ENCODE results near the gene HSPB9. TPM values are rescaled to one million over a fixed set of nuclear protein-coding genes. Genes with fewer than 3 reads are reported as not detected.

HSPB9 gene
- total RNA-seq, 1 donor from 2014 or later: not detected

DNA sequence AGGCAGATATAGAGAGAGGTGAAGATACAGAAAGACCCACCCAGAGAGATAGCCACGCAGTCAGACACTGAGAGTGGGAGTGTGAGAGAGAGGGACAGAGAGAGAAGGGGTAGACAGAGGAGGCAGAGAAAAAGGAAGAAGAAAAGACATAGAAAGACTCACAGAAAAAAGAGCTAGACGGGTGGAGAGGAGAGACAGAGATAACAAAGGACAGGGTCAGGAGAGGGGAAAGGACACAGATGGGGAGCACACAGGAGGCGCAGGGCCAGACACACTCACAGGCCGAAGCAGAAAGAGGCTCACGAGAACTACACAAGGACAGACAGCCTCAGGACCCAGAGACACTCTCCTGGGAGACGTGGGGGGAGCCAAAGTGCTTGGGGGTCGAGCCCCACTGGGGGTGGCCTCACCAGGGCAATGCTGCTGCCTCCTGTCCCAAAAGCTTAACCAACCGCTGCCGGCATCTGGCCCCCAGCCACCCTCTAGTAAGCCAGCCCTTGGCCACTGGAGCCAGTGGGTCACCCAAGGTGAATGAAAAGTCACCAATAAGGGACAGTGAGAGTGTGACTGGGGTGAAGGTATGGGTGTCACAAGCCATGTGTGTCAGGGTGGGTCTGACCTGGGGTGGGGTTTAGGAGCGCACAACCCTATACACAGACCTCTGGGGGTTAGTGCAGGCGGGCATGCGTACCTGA is 28.1 kb upstream of the HSPB9 start:
- ATAC-seq (ENCODE audit: low read depth): no peak
- Mint-ChIP-seq H3K4me1 (peaks cover 12% of the 10 kb centered on the region), H3K27ac (no peak overlapping the region), H3K9me3 (no peaks in the 10 kb centered on the region), H3K36me3 (ENCODE audit: low read depth) (no peaks in the 10 kb centered on the region), H3K27me3 (peaks cover 12% of the 10 kb centered on the region), H3K4me3 (no peak overlapping the region)
- ChIA-PET CTCF (interaction anchor here (1.7 kb wide), 1 partner anchor 131 kb away, joined by 3 read pairs; no protein-coding TSS in a partner anchor), POLR2A (no interaction called here)
- intact Hi-C loops (cut with micrococcal nuclease): no loop called here
- TF ChIP-seq, protein P1, sequence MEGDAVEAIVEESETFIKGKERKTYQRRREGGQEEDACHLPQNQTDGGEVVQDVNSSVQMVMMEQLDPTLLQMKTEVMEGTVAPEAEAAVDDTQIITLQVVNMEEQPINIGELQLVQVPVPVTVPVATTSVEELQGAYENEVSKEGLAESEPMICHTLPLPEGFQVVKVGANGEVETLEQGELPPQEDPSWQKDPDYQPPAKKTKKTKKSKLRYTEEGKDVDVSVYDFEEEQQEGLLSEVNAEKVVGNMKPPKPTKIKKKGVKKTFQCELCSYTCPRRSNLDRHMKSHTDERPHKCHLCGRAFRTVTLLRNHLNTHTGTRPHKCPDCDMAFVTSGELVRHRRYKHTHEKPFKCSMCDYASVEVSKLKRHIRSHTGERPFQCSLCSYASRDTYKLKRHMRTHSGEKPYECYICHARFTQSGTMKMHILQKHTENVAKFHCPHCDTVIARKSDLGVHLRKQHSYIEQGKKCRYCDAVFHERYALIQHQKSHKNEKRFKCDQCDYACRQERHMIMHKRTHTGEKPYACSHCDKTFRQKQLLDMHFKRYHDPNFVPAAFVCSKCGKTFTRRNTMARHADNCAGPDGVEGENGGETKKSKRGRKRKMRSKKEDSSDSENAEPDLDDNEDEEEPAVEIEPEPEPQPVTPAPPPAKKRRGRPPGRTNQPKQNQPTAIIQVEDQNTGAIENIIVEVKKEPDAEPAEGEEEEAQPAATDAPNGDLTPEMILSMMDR (IDR thresholded peaks at IDR 0.05): no peak
- no peak for DNase-seq

DNA sequence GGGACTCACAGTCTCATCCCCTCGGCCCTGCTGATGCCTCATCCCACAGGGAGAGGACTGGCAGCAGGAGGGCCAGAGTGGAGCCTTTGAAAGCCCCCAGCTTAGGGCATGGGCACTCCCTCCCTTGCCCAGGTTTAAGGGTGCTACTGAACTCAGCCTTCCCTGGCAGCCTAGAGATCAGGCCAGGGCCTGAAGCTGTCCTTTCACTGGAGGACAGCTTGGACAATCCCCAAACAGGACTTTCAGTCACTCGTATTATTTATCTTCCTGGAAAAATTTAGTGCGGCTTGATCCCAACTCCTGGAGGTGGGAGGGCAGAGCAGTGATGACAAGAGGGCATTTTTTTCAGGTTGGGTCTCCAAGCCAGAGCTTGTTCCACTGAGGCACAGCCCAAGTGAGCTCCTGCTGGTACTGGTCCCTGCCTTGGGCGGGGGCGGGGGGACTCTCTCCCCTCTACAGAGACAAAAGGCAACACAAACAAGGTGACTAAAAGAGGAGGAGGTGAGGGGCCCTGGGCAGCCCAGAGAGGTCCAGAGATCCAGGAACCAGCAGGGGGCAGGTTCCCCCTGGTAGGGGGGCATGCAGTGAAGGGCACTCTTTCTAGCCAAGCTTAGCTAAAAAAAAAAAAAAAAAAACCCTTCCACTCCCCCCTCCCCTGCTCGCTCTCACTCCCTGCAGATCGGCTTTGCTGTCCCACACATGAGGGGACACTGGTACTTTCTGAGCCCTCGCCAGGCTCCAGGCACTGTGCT is 26.1 kb upstream of the HSPB9 start:
- DNase-seq (no peak), ATAC-seq (ENCODE audit: low read depth) (no peak)
- ChIA-PET CTCF (interaction anchor here (1.3 to 2.7 kb wide), 3 partner anchors 29 to 133 kb away, joined by 3 to 11 read pairs (median 4); partner anchors contain the start of gene DNAJC7), POLR2A (interaction anchor here (0.6 to 4.2 kb wide), 5 partner anchors 11 to 309 kb away, joined by 3 to 33 read pairs (median 5); partner anchors contain the start of gene DHX58)
- intact Hi-C loops (cut with micrococcal nuclease): no loop called here
- Mint-ChIP-seq H3K4me3 (no peak overlapping the region), H3K27me3 (peaks cover 9% of the 10 kb centered on the region), H3K4me1 (peaks cover 12% of the 10 kb centered on the region), H3K9me3 (no peaks in the 10 kb centered on the region), H3K36me3 (ENCODE audit: low read depth) (no peaks in the 10 kb centered on the region), H3K27ac (no peak overlapping the region)
- TF ChIP-seq, protein P1 (IDR thresholded peaks at IDR 0.05): no peak

DNA sequence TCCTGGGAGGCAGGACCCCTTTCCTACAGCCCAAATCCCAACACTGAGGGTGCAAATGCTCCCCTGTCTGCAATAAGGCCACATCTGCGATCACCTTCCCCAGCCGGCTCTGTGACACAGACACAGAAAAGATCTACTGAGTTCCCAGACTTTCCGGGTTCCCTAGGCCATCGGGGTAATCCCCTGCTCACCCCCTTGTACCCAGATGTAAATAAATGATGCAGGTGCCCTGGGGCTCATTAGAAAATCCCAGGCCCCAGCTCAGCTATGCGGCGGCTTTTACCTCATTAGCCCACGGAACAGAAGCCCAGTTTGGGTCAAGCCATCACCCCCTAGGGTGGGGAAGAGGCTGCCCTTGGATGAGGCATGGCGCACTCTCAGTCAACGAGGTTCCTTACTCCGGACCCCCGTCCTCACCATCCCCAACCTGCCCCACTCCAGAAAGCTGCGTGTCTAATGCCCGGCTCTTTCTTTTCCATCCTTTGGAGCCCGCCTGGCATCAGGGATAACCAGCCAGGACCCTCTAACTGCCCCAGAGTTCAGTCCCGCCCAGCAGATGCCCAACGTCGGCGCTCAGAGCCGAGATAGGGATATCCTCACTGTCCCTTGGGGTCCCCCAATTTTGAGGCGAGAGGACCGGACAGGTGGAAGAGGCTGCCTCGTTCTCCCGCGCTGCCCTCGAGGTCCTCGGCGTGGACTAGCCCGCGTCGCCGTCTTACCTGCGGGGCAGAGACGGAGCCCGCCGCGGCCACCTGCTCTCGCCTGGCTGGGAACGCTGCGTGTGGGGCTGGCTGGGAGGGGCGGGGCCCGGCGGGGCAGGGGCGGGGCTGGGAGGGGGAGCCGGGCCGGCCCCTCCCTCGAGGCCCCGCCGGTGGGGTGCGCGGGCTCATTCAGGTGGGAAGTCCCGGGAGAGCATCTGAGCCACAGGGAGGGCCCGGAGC is 24.6 kb upstream of the HSPB9 start, which contains the start of gene ZNF385C:
ZNF385C (minus strand) TSS at position 783 of the 941 bp plus-strand sequence. CDS start 35,417 bp downstream, outside the sequence.
- Mint-ChIP-seq H3K27ac (peak within 1 kb of the TSS; percentile 84), H3K4me3 (peak within 1 kb of the TSS; percentile 85), H3K9me3 (no peaks in the 10 kb centered on the region), H3K4me1 (peaks cover 12% of the 10 kb centered on the region), H3K36me3 (ENCODE audit: low read depth) (no peaks in the 10 kb centered on the region), H3K27me3 (peaks cover 9% of the 10 kb centered on the region)
- ChIA-PET CTCF (interaction anchor here (1.5 to 2.7 kb wide), 2 partner anchors 10 to 31 kb away, joined by 4 to 11 read pairs; no protein-coding TSS in a partner anchor), POLR2A (interaction anchor here (0.5 to 4.2 kb wide), 3 partner anchors 10 to 49 kb away, joined by 5 to 33 read pairs (median 8); partner anchors contain the start of gene DHX58)
- intact Hi-C loops (cut with micrococcal nuclease): loop anchor here (1.0 kb wide), 1 partner anchor 18 kb away; no protein-coding TSS in a partner anchor
- peak; percentile 79 for ATAC-seq (ENCODE audit: low read depth)
- DNase-seq: peak; percentile 48
- TF ChIP-seq, protein P1 (IDR thresholded peaks at IDR 0.05): no peak

DNA sequence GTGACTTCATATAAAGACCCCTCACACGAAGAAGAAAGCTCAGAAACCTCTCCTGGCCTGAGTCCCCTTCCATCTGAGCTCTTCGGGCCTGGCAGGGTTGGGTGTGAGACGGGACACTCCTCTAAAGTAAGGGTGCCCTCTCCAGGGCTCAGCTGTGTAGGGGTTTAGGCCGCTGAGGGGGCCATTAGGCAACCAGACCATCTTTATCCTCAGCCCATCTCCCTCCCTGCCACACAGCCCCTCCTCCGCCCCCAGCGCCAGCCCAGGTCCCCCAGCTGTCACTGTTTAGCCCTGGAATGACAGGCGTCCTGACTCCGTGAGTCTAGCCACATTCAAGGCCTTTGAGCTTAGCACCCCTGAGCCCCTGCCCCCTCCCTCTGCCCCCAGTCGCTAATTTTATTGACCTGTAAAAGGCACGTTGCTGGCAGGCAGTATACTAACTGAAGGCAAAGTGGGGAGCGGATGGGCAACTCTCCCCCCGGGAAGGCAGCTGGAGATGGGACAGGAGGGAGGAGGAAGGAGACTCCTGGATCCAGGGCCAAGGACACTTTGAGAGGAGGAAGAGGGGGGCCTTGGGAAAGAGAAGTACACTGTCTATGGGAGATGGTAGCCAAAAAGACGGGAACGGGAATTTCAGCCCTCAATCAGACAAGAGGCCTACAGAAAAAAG is 23.7 kb upstream of the HSPB9 start:
- POLR2A ChIA-PET: interaction anchor here (0.5 to 4.2 kb wide), 4 partner anchors 9 to 133 kb away, joined by 5 to 33 read pairs (median 6); partner anchors contain the start of genes CNP and DHX58
- TF ChIP-seq, protein P1 (IDR thresholded peaks at IDR 0.05): no peak
- CTCF ChIA-PET: interaction anchor here (1.1 to 3.9 kb wide), 3 partner anchors 9 to 136 kb away, joined by 3 to 21 read pairs (median 4); no protein-coding TSS in a partner anchor
- Mint-ChIP-seq H3K27me3 (peaks cover 9% of the 10 kb centered on the region), H3K9me3 (no peaks in the 10 kb centered on the region), H3K4me1 (peaks cover 12% of the 10 kb centered on the region), H3K27ac (no peak overlapping the region), H3K4me3 (peak overlapping the region; percentile 35), H3K36me3 (ENCODE audit: low read depth) (no peaks in the 10 kb centered on the region)
- ATAC-seq (ENCODE audit: low read depth) (no peak), DNase-seq (no peak)
- intact Hi-C loops (cut with micrococcal nuclease): loop anchor here (1.0 kb wide), 1 partner anchor 17 kb away; no protein-coding TSS in a partner anchor
